PC-9 (cell line): ENCODE results near the gene TRIM5.

Experiments
- CTCF ChIP-seq: fragments of 200-600 bp; sonication (generic); conservative IDR thresholded peaks from 2 replicates; pipeline ENCODE4 v1.6.1; 2017; ENCODE audit warnings: mixed run types, antibody characterized with exemption, mild to moderate bottlenecking, moderate library complexity
- EZH2 ChIP-seq: fragments of 200-600 bp; sonication (generic); IDR thresholded peaks from 2 replicates; pipeline ENCODE4 v1.8.0; 2017; ENCODE audit warnings: antibody characterized with exemption, low read depth

- TF ChIP-seq CTCF (no peak), EZH2 (no peak)
Observed at GRCh38 chr11:5663511-5663910, 21.4 kb downstream of the TRIM5 start.
